Measurements from ENCODE around the gene MLLT3. TPM values are rescaled to one million over a fixed set of nuclear protein-coding genes. Genes with fewer than 3 reads are reported as not detected.

Gene MLLT3
- total RNA-seq, 1 donor from 2014 or later = 18.0 TPM

- H3K9me3 ChIP-seq = no peaks in the 10 kb centered on the region
- peak; percentile 45 for TF ChIP-seq CTCF (IDR thresholded peaks at IDR 0.05)
- H3K27me3 ChIP-seq (ENCODE audit: low read depth) = no peaks in the 10 kb centered on the region
- peaks cover 33% of the 10 kb centered on the region for H3K4me1 ChIP-seq
- H3K27ac ChIP-seq = peak overlapping the region; percentile 12
- no peak overlapping the region for H3K4me3 ChIP-seq
- H3K36me3 ChIP-seq = no peaks in the 10 kb centered on the region
- DNase-seq = no peak
- intact Hi-C loops (cut with DNase I) = no loop called here
- ATAC-seq = peak; percentile 83 to 92
These were observed 10.5 kb downstream of the MLLT3 start for GRCh38 chr9:20611691-20612287.

- H3K4me1 ChIP-seq = peaks cover 32% of the 10 kb centered on the region
- no peak overlapping the region for H3K4me3 ChIP-seq
- intact Hi-C loops (cut with DNase I) = no loop called here
- DNase-seq (no peak), ATAC-seq (no peak)
- no peaks in the 10 kb centered on the region for H3K27me3 ChIP-seq (ENCODE audit: low read depth)
- no peaks in the 10 kb centered on the region for H3K36me3 ChIP-seq
- no peaks in the 10 kb centered on the region for H3K9me3 ChIP-seq
- H3K27ac ChIP-seq = no peak overlapping the region
- no peak for TF ChIP-seq CTCF (IDR thresholded peaks at IDR 0.05)
These were observed 11.7 kb downstream of the MLLT3 start for GRCh38 chr9:20610591-20610990.

- Histone ChIP-seq H3K4me1 (peaks cover 46% of the 10 kb centered on the region), H3K36me3 (no peaks in the 10 kb centered on the region), H3K4me3 (no peak overlapping the region), H3K27ac (no peak overlapping the region), H3K27me3 (ENCODE audit: low read depth) (no peaks in the 10 kb centered on the region), H3K9me3 (no peaks in the 10 kb centered on the region)
- intact Hi-C loops (cut with DNase I) = no loop called here
- ATAC-seq (no peak), DNase-seq (no peak)
- TF ChIP-seq CTCF (IDR thresholded peaks at IDR 0.05) = no peak
These were observed 13.7 kb downstream of the MLLT3 start for GRCh38 chr9:20608582-20608981.

GRCh38 chr9:20606652-20607051, 15.6 kb downstream of the MLLT3 start:
- ATAC-seq (no peak), DNase-seq (peak; percentile 52)
- no peak overlapping the region for H3K27ac ChIP-seq
- peaks cover 49% of the 10 kb centered on the region for H3K4me1 ChIP-seq
- H3K4me3 ChIP-seq = no peak overlapping the region
- no peaks in the 10 kb centered on the region for H3K36me3 ChIP-seq
- intact Hi-C loops (cut with DNase I) = no loop called here
- TF ChIP-seq CTCF (IDR thresholded peaks at IDR 0.05) = no peak
- no peaks in the 10 kb centered on the region for H3K9me3 ChIP-seq
- no peaks in the 10 kb centered on the region for H3K27me3 ChIP-seq (ENCODE audit: low read depth)

GRCh38 chr9:20604562-20604961, 17.7 kb downstream of the MLLT3 start:
- Histone ChIP-seq H3K9me3 (no peaks in the 10 kb centered on the region), H3K27ac (peak overlapping the region; percentile 1), H3K27me3 (ENCODE audit: low read depth) (no peaks in the 10 kb centered on the region), H3K4me1 (peaks cover 42% of the 10 kb centered on the region), H3K4me3 (peak overlapping the region; percentile 9), H3K36me3 (no peaks in the 10 kb centered on the region)
- TF ChIP-seq CTCF (IDR thresholded peaks at IDR 0.05) = no peak
- DNase-seq (no peak), ATAC-seq (peak in 1 of 2 donors; percentile 42)
- intact Hi-C loops (cut with DNase I) = no loop called here

Measured in lower lobe of right lung (tissue), 2 donors.